ENCODE results near the gene MYLK.

GRCh38 chr3:123808812-123809211, 75.3 kb downstream of the MYLK start:
- TF ChIP-seq, protein P1, sequence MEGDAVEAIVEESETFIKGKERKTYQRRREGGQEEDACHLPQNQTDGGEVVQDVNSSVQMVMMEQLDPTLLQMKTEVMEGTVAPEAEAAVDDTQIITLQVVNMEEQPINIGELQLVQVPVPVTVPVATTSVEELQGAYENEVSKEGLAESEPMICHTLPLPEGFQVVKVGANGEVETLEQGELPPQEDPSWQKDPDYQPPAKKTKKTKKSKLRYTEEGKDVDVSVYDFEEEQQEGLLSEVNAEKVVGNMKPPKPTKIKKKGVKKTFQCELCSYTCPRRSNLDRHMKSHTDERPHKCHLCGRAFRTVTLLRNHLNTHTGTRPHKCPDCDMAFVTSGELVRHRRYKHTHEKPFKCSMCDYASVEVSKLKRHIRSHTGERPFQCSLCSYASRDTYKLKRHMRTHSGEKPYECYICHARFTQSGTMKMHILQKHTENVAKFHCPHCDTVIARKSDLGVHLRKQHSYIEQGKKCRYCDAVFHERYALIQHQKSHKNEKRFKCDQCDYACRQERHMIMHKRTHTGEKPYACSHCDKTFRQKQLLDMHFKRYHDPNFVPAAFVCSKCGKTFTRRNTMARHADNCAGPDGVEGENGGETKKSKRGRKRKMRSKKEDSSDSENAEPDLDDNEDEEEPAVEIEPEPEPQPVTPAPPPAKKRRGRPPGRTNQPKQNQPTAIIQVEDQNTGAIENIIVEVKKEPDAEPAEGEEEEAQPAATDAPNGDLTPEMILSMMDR (IDR thresholded peaks at IDR 0.05; ENCODE audit: poor library complexity) = no peak
- TF ChIP-seq EZH2 (IDR thresholded peaks at IDR 0.05; ENCODE audit: borderline replicate concordance) = no peak
- TF ChIP-seq EZH2phosphoT487 (IDR thresholded peaks at IDR 0.05; ENCODE audit: low read depth, severe bottlenecking, unreplicated experiment) = no peak
